Gastrocnemius medialis (tissue), 4 donors: Measurements from ENCODE around the gene TXK.

Experiments
- CTCF ChIP-seq, 5 experiments: fragments of 450-650 bp in 3 of 5; fragments of 200-600 bp in 2 of 5; sonication (generic) in 2 of 5; IDR thresholded peaks in 4 of 5; conservative IDR thresholded peaks in 1 of 5; 1 replicate in 4 of 5; 2 replicates in 1 of 5; pipeline ENCODE4 v1.5.1; 2016 to 2019; ENCODE audit warnings: antibody characterized with exemption in 5 of 5, mild to moderate bottlenecking in 3 of 5, moderate library complexity in 3 of 5
- POLR2A ChIP-seq, 2 donors: fragments of 450-650 bp; IDR thresholded peaks; one replicate each; pipeline ENCODE4 v1.6.1; 2017; ENCODE audit warnings: antibody characterized with exemption in 2 of 2, mild to moderate bottlenecking in 2 of 2, moderate library complexity in 2 of 2

- TF ChIP-seq POLR2A (IDR thresholded peaks at IDR 0.05) (no peak), CTCF (IDR thresholded peaks at IDR 0.05 in 4 of 5, conservative IDR thresholded peaks at IDR 0.05 in 1 of 5) (no peak)
These were observed 13.9 kb downstream of the TXK start for GRCh38 chr4:48120132-48120531.
